K562 (cell line): ENCODE results near the gene GOPC. TPM values are rescaled to one million over a fixed set of nuclear protein-coding genes. Genes with fewer than 3 reads are reported as not detected.

Source experiments
- CTCF ChIP-seq, 3 experiments: IDR thresholded peaks in 2 of 3; conservative IDR thresholded peaks in 1 of 3; 2 replicates each; pipeline ENCODE4 v1.5.1; 2011 to 2012; ENCODE audit warnings: low read length in 3 of 3, mild to moderate bottlenecking in 3 of 3, control low read depth in 2 of 3, improper control_type of control experiment in 1 of 3, inconsistent platforms in 1 of 3, low read depth in 1 of 3, mixed read lengths in 1 of 3, moderate library complexity in 1 of 3; ENCODE audit not compliant: insufficient read depth in 2 of 3
- EP300 ChIP-seq: IDR thresholded peaks from 2 replicates; pipeline ENCODE4 v1.6.1; 2012; ENCODE audit warnings: low read length, improper control_type of control experiment
- KDM2B ChIP-seq: fragments of 250-450 bp; sonication (Bioruptor Pico); IDR thresholded peaks from 2 replicates; pipeline ENCODE4 v1.8.0; 2021; ENCODE audit warnings: mild to moderate bottlenecking, moderate library complexity
- MCM3 ChIP-seq: fragments of 450-650 bp; IDR thresholded peaks from 2 replicates; pipeline ENCODE4 v1.6.1; 2016
- NELFE ChIP-seq: IDR thresholded peaks from 2 replicates; pipeline ENCODE4 v1.6.1; 2011; ENCODE audit warnings: mild to moderate bottlenecking; ENCODE audit not compliant: insufficient read depth, insufficient read length
- ZKSCAN8 ChIP-seq: fragments of 200-800 bp; sonication (Bioruptor generic); IDR thresholded peaks from 2 replicates; pipeline ENCODE4 v1.6.1; 2016; ENCODE audit warnings: missing genetic modification characterization, missing compliant biosample characterization
- ZNF518B ChIP-seq: fragments of 250-450 bp; sonication (Bioruptor Pico); IDR thresholded peaks from 2 replicates; pipeline ENCODE4 v1.5.0; 2021; ENCODE audit warnings: mild to moderate bottlenecking, moderate library complexity
- polyA plus RNA-seq, 8 experiments: library from polyadenylated mRNA; depleted of rRNA in 4 of 8; stranded (reverse) in 5 of 8; unstranded in 3 of 8; fragments of >200 nt; fragmentation: Nextera tagmentation in 2 of 8; fragmentation: Illumina TruSeq in 1 of 8; extraction: Ambion mirVana in 2 of 8; extraction: Trizol in 1 of 8; gene quantifications; 2 replicates each; pipeline versions ENCODE4 v1.2.1 to v1.2.3, GENCODE V29; 2011 to 2014; ENCODE audit warnings: inconsistent platforms in 1 of 8, missing spikeins in 1 of 8
- total RNA-seq, 7 experiments: library from RNA; depleted of rRNA in 6 of 7; stranded (reverse); fragments of >200 nt in 6 of 7; fragmentation: Illumina TruSeq in 2 of 7; extraction: Trizol in 2 of 7; gene quantifications; 2 replicates each; pipeline versions ENCODE4 v1.2.1 to v1.2.3, GENCODE V29; 2011 to 2021; ENCODE audit warnings: low replicate concordance in 1 of 7

GOPC gene
- total and polyA plus RNA-seq, 9 of the 15 experiments (the other 6 are each of a cell fraction or from before 2014, with no cell fraction given): 10.0 to 32.2 (median 25.6) TPM

GRCh38 chr6:117595099-117595923 lies 7.0 kb downstream of the GOPC start (continued):
- no peak for TF ChIP-seq CTCF (IDR thresholded peaks at IDR 0.05 in 2 of 3, conservative IDR thresholded peaks at IDR 0.05 in 1 of 3; ENCODE audit: insufficient read depth in 2 of 3, low read depth in 1 of 3, low read length in 3 of 3)
- TF ChIP-seq ZKSCAN8 (CRISPR knock-in tag): no peak
- no peak for TF ChIP-seq MCM3
- peak; percentile 88 for TF ChIP-seq EP300
- TF ChIP-seq KDM2B: no peak
- no peak for TF ChIP-seq NELFE
- TF ChIP-seq ZNF518B (CRISPR knock-in tag): no peak
